NT2/D1 (cell line): ENCODE results near the gene RANBP17.
"Not testable (repeated sequence)": the region's sequence is repeated elsewhere in the genome, so short reads cannot be mapped to it uniquely, and the experiment has no call there.

Source experiments
- DNase-seq: peaks from one replicate; pipeline ENCODE4 v3.0.0-alpha.2; 2011; ENCODE audit warnings: low read depth, low spot score
- H3K27me3 ChIP-seq: 2 replicates; pipeline ENCODE4 v1.6.0; 2011; ENCODE audit warnings: mild to moderate bottlenecking; ENCODE audit not compliant: insufficient read length, insufficient read depth
- H3K36me3 ChIP-seq: 2 replicates; pipeline ENCODE4 v1.6.1; 2011; ENCODE audit warnings: mild to moderate bottlenecking, low read length, mixed read lengths; ENCODE audit not compliant: insufficient read depth, insufficient read length
- H3K4me1 ChIP-seq: 2 replicates; pipeline ENCODE4 v1.5.1; 2011; ENCODE audit not compliant: insufficient read depth, insufficient read length
- H3K4me3 ChIP-seq: 2 replicates; pipeline ENCODE4 v1.5.1; 2011; ENCODE audit warnings: low read depth; ENCODE audit not compliant: insufficient read length
- H3K9ac ChIP-seq: 2 replicates; pipeline ENCODE4 v1.6.0; 2011; ENCODE audit warnings: low read depth; ENCODE audit not compliant: insufficient read length
- H3K9me3 ChIP-seq: 2 replicates; pipeline ENCODE4 v1.5.1; 2011; ENCODE audit warnings: mild to moderate bottlenecking, low read length; ENCODE audit not compliant: insufficient read depth
- SUZ12 ChIP-seq: IDR thresholded peaks from 2 replicates; pipeline ENCODE4 v1.6.1; 2011; ENCODE audit not compliant: insufficient read length, insufficient read depth; ENCODE audit errors: extremely low read depth
- YY1 ChIP-seq: IDR thresholded peaks from 2 replicates; pipeline ENCODE4 v1.6.1; 2011; ENCODE audit not compliant: insufficient read length, insufficient read depth
- ZNF274 ChIP-seq: IDR thresholded peaks from 2 replicates; pipeline ENCODE4 v1.6.1; 2011; ENCODE audit warnings: mild to moderate bottlenecking, low read depth, low read length

The RANBP17 gene

DNA sequence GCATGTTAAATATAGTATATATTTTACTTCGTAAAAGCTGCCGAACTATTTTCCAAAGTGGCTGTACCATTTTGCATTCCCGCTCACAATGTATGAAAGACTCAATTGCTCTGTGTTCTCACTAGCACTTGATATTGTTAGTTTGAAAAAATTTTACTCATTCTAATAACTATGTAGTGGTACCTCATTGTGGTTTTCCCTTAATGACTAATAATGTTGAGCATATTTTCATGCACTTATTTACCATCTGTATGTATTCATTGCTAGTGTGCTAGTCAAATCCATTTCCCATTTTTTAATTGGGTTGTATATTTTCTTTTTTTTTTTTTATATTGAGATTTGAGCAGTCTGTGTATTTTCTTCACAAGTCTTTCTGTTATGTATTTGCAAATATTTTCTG, 58.4 kb downstream of the RANBP17 start:
- Histone ChIP-seq H3K9ac (no peak overlapping the region), H3K36me3 (peaks cover 4% of the 10 kb centered on the region), H3K4me1 (no peaks in the 10 kb centered on the region), H3K27me3 (no peaks in the 10 kb centered on the region), H3K9me3 (no peaks in the 10 kb centered on the region), H3K4me3 (no peak overlapping the region)
- TF ChIP-seq ZNF274 (no peak), SUZ12 (no peak), YY1 (no peak)
- DNase-seq: no peak

DNA sequence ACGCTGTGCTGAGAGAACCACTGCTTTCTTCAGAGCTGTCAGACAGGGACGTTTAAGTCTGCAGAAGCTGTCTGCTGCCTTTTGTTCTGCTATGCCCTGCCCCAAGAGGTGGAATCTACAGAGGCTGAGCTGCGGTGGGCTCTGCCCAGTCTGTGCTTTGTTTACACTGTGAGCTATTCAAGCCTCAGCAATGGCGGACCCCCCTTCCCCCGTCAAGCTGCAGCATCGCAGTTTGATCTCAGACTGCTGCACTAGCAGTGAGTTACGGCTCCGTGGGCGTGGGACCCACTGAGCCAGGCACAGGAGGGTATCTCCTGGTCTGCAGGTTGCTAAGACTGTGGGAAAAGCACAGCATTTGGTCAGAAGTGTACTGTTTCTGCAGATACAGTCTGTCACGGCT, 60.5 kb downstream of the RANBP17 start:
- not testable (repeated sequence) for H3K36me3 ChIP-seq, H3K9me3 ChIP-seq, H3K4me3 ChIP-seq, H3K27me3 ChIP-seq, H3K4me1 ChIP-seq, H3K9ac ChIP-seq, DNase-seq

DNA sequence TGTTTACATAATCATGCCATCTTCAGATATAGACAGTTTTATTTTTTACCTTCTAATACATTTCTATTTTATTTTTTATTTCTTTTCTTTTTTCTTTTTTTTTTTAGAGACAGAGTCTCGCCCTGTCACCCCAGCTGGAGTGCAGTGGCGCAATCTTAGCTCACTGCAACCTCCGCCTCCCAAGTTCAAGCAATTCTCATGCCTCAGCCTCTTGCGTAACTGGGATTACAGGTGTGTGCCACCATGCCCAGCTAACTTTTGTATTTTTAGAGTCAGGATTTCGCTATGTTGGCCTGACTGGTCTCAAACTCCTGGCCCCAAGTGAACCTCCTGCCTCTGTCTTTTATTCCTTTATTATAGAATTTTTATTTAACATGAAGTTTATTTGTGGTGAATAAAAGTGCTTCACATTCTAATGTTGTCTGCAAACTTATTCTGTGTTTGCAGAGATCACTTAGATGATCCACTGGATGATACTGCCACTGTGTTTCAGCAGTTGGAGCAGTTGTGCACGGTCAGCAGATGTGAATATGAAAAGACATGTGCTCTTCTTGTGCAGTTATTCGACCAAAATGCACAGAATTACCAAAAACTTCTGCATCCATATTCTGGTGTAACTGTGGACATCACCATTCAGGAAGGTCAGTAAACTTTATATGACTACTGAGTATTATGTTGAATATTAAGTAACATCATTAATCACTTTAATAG, 62.2 kb downstream of the RANBP17 start:
- H3K4me3 ChIP-seq: no peak overlapping the region
- TF ChIP-seq ZNF274 (no peak), SUZ12 (no peak), YY1 (no peak)
- H3K27me3 ChIP-seq: no peaks in the 10 kb centered on the region
- H3K9me3 ChIP-seq: no peaks in the 10 kb centered on the region
- H3K4me1 ChIP-seq: no peaks in the 10 kb centered on the region
- H3K36me3 ChIP-seq: peaks cover 4% of the 10 kb centered on the region
- DNase-seq: no peak
- no peak overlapping the region for H3K9ac ChIP-seq

DNA sequence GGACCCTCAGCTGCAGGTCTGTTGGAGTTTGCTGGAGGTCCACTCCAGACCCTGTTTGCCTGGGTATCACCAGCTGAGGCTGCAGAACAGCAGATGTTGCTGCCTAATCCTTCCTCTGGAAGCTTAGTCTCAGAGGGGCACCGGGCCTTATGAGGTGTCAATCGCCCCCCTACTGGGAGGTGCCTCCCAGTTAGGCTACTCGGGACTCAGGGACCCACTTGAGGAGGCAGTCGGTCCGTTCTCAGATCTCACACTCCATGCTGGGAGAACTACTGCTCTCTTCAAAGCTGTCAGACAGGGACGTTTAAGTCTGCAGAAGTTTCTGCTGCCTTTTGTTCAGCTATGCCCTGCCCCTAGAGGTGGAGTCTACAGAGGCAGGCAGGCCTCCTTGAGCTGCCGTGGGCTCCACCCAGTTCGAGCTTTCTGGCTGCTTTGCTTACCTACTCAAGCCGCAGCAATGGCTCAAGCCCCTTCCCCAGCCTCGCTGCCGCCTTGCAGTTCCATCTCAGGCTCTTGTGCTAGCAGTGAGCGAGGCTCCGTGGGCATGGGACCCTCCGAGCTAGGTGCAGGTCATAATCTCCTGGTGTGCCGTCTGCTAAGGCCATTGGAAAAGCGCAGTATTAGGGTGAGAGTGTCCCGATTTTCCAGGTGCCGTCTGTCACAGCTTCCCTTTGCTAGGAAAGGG, 73.9 kb downstream of the RANBP17 start:
- not testable (repeated sequence) for H3K9ac ChIP-seq, H3K4me1 ChIP-seq
- H3K4me3 ChIP-seq: peak overlapping the region; percentile 29

DNA sequence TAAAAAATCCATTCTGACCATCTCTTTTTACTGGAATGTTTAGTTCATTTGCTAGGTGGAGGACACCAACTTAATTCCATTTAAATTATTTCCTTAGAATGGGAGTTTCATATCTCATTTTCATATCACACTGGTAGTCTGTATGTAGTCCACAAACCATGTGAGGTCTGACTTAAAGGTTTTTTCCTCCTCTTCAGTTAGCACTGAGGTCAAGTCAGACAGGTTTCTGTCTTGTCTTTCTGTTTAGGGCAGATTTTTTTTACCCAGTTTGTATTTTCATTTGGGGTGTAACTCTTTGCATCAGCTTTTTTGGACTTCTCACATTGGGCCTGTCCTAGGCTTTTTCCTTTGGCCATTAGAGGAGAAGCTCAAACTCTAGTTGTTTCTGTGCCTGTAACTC, 75.3 kb downstream of the RANBP17 start:
- no peaks in the 10 kb centered on the region for H3K36me3 ChIP-seq
- no peak overlapping the region for H3K4me3 ChIP-seq
- no peak overlapping the region for H3K9ac ChIP-seq
- no peaks in the 10 kb centered on the region for H3K27me3 ChIP-seq
- H3K9me3 ChIP-seq: no peaks in the 10 kb centered on the region
- no peak for TF ChIP-seq SUZ12
- DNase-seq: no peak
- H3K4me1 ChIP-seq: no peaks in the 10 kb centered on the region

More for the DNA sequence above, 73.9 kb downstream of the RANBP17 start:
- not testable (repeated sequence) for H3K36me3 ChIP-seq, H3K27me3 ChIP-seq, H3K9me3 ChIP-seq
- DNase-seq: peak; percentile 18

DNA sequence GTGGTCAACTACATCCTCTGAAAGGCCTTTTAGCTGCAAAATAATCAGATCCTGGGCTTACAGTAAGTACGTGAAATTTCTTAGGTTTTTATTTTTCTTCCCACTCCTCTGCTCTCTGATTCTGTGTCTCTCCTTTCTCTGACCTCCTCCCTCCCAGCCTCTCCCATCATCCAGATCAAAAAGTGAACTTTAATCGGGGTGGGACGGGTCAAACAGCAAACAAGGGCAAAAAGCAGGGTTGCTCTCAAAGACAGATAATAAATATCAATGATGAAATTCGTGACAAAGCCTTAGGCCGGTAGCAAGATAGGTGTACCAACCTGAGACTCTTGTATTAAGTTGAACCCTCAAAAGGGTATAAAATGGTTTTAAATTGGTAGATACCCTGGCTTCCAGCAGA, 76.1 kb downstream of the RANBP17 start:
- Histone ChIP-seq H3K9ac (no peak overlapping the region), H3K9me3 (no peaks in the 10 kb centered on the region), H3K27me3 (no peaks in the 10 kb centered on the region), H3K4me3 (no peak overlapping the region), H3K4me1 (no peaks in the 10 kb centered on the region), H3K36me3 (no peaks in the 10 kb centered on the region)
- no peak for DNase-seq
- no peak for TF ChIP-seq ZNF274
- TF ChIP-seq SUZ12: no peak
- TF ChIP-seq YY1: no peak

DNA sequence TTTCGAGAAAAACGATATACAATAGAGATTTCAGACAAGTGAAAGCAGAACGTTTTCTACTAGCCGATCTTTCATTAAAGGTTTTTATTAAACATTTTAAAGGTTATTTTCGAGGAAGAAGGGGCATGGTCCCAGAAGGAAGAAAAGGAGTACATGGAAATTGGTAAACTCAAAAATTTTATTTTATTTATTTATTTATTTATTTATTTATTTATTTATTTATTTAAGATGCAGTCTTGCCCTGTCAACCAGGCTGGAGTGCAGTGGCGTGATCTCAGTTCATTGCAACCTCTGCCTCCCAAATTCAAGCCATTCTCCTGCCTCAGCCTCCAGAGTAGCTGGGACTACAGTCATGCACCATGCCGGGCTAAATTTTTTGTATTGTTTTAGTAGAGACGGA, 77.4 kb downstream of the RANBP17 start:
- H3K4me3 ChIP-seq: no peak overlapping the region
- H3K9ac ChIP-seq: no peak overlapping the region
- no peaks in the 10 kb centered on the region for H3K27me3 ChIP-seq
- no peaks in the 10 kb centered on the region for H3K4me1 ChIP-seq
- H3K36me3 ChIP-seq: no peaks in the 10 kb centered on the region
- H3K9me3 ChIP-seq: no peaks in the 10 kb centered on the region
- DNase-seq: no peak
- TF ChIP-seq ZNF274: no peak

DNA sequence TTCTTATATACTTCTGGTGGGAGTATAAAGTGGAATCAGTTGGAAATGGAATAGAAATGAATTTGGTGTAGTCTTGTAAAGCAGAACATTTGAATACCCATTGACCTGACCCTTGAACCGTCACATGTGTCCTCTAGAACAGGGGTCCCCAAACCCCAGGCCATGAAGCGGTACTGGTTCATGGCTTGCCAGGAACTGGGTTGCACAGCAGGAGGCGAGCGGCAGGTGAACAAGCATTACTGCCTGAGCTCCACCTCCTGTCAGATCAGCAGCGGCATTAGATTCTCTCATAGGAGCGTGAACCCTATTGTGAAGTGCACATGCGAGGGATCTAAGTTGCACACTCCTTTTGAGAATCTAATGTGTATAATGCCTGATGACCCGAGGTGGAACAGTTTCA, 80.0 kb downstream of the RANBP17 start:
- Histone ChIP-seq H3K4me1 (no peaks in the 10 kb centered on the region), H3K4me3 (no peak overlapping the region), H3K9ac (no peak overlapping the region), H3K27me3 (no peaks in the 10 kb centered on the region), H3K36me3 (no peaks in the 10 kb centered on the region), H3K9me3 (no peaks in the 10 kb centered on the region)
- DNase-seq: no peak
- TF ChIP-seq SUZ12: no peak
- TF ChIP-seq ZNF274: no peak
- no peak for TF ChIP-seq YY1
